Measurements from ENCODE around the gene CHST9. TPM values are rescaled to one million over a fixed set of nuclear protein-coding genes. Genes with fewer than 3 reads are reported as not detected.
"Not testable (repeated sequence)": the region's sequence is repeated elsewhere in the genome, so short reads cannot be mapped to it uniquely, and the experiment has no call there.

The CHST9 gene
- total and polyA plus RNA-seq, 7 donors: under 0.01 to 0.11 (median 0.07) TPM; not detected in 2

GRCh38 chr18:27109451-27109850 is 75.7 kb downstream of the CHST9 start:
- intact Hi-C loops (cut with DNase I): no loop called here
- no peak for ATAC-seq
- no peak overlapping the region for H3K4me3 ChIP-seq
- 64 to 75% (median 70%) methylated on average over 10 of the region's 10 CpGs for WGBS, 3 donors
- DNase-seq: no peak
- no peaks in the 10 kb centered on the region for H3K36me3 ChIP-seq (ENCODE audit: insufficient read depth in 1 of 2, low read depth in 1 of 2)
- H3K4me1 ChIP-seq: no peaks in the 10 kb centered on the region
- H3K9me3 ChIP-seq: no peaks in the 10 kb centered on the region
- no peaks in the 10 kb centered on the region for H3K27me3 ChIP-seq (ENCODE audit: insufficient read depth in 3 of 3, low read length in 2 of 3)
- no peak overlapping the region for H3K27ac ChIP-seq
- no peak for TF ChIP-seq CTCF (IDR thresholded peaks at IDR 0.05)

GRCh38 chr18:27108842-27109241 is 76.3 kb downstream of the CHST9 start:
- ATAC-seq: no peak
- intact Hi-C loops (cut with DNase I): no loop called here
- Histone ChIP-seq H3K27ac (no peak overlapping the region), H3K36me3 (ENCODE audit: insufficient read depth in 1 of 2, low read depth in 1 of 2) (no peaks in the 10 kb centered on the region), H3K9me3 (no peaks in the 10 kb centered on the region), H3K4me3 (no peak overlapping the region), H3K27me3 (ENCODE audit: insufficient read depth in 3 of 3, low read length in 2 of 3) (no peaks in the 10 kb centered on the region), H3K4me1 (no peaks in the 10 kb centered on the region)
- WGBS, 3 donors: 68 to 90% (median 79%) methylated on average over 2 of the region's 2 CpGs
- TF ChIP-seq CTCF (IDR thresholded peaks at IDR 0.05): no peak
- no peak for DNase-seq

- 76 to 80% (median 76%) methylated on average over 3 of the region's 3 CpGs for WGBS, 3 donors
- H3K27me3 ChIP-seq (ENCODE audit: insufficient read depth in 3 of 3, low read length in 2 of 3): no peaks in the 10 kb centered on the region
- no peaks in the 10 kb centered on the region for H3K4me1 ChIP-seq
- DNase-seq: no peak
- no peak for TF ChIP-seq CTCF (IDR thresholded peaks at IDR 0.05)
- H3K4me3 ChIP-seq: no peak overlapping the region
- no peaks in the 10 kb centered on the region for H3K36me3 ChIP-seq (ENCODE audit: insufficient read depth in 1 of 2, low read depth in 1 of 2)
- no peak for ATAC-seq
- intact Hi-C loops (cut with DNase I): no loop called here
- no peaks in the 10 kb centered on the region for H3K9me3 ChIP-seq
- H3K27ac ChIP-seq: no peak overlapping the region
Observed at GRCh38 chr18:27104743-27105142, 80.4 kb downstream of the CHST9 start.

GRCh38 chr18:27094621-27095020 is 90.5 kb downstream of the CHST9 start:
- no peaks in the 10 kb centered on the region for H3K4me1 ChIP-seq
- H3K36me3 ChIP-seq (ENCODE audit: insufficient read depth in 1 of 2, low read depth in 1 of 2): no peaks in the 10 kb centered on the region
- intact Hi-C loops (cut with DNase I): no loop called here
- no peaks in the 10 kb centered on the region for H3K9me3 ChIP-seq
- no peaks in the 10 kb centered on the region for H3K27me3 ChIP-seq (ENCODE audit: insufficient read depth in 3 of 3, low read length in 2 of 3)
- WGBS, 3 donors: 86 to 98% (median 94%) methylated on average over 1 of the region's 1 CpG
- no peak for TF ChIP-seq CTCF (IDR thresholded peaks at IDR 0.05)
- no peak for ATAC-seq
- no peak overlapping the region for H3K4me3 ChIP-seq
- DNase-seq: no peak
- no peak overlapping the region for H3K27ac ChIP-seq

GRCh38 chr18:27093290-27093689 is 91.8 kb downstream of the CHST9 start:
- ATAC-seq; H3K27ac ChIP-seq; intact Hi-C loops (cut with DNase I); H3K9me3 ChIP-seq; H3K4me1 ChIP-seq; DNase-seq; H3K4me3 ChIP-seq; H3K36me3 ChIP-seq (ENCODE audit: insufficient read depth in 1 of 2, low read depth in 1 of 2); H3K27me3 ChIP-seq (ENCODE audit: insufficient read depth in 3 of 3, low read length in 2 of 3): not testable (repeated sequence)
- 86% methylated on average over 9 of the region's 9 CpGs for WGBS, 3 donors
